Astrocyte (in vitro differentiated cells and primary cell): ENCODE measurements around the gene MTNR1B. TPM values are rescaled to one million over a fixed set of nuclear protein-coding genes. Genes with fewer than 3 reads are reported as not detected.

ENCODE experiments used
- DNase-seq: peaks from one replicate; pipeline ENCODE4 v3.0.0-alpha.2; 2010; ENCODE audit warnings: low read depth
- FAIRE-seq: peaks from 2 replicates; lab custom pipeline; 2011; peaks lifted over from hg19 to GRCh38; lab: Jason Lieb, UNC
- H2AFZ ChIP-seq: 2 replicates; pipeline ENCODE4 v1.6.0; 2012; ENCODE audit warnings: low read depth, low read length, inconsistent platforms
- H3K27ac ChIP-seq: 2 replicates; pipeline ENCODE4 v1.5.1; 2011; ENCODE audit warnings: low read depth, low read length, inconsistent platforms
- H3K27me3 ChIP-seq: 2 replicates; pipeline ENCODE4 v1.6.0; 2011; ENCODE audit warnings: low read length, inconsistent platforms; ENCODE audit not compliant: insufficient read depth
- H3K36me3 ChIP-seq: 2 replicates; pipeline ENCODE4 v1.5.1; 2011; ENCODE audit warnings: low read length, inconsistent platforms; ENCODE audit not compliant: insufficient read depth
- H3K4me1 ChIP-seq: 2 replicates; pipeline ENCODE4 v1.5.1; 2011; ENCODE audit warnings: low read length, inconsistent platforms; ENCODE audit not compliant: insufficient read depth
- H3K4me2 ChIP-seq: 2 replicates; pipeline ENCODE4 v1.6.0; 2012; ENCODE audit warnings: low read length, inconsistent platforms
- H3K4me3 ChIP-seq: 2 replicates; pipeline ENCODE4 v1.5.1; 2011; ENCODE audit warnings: low read depth, mild to moderate bottlenecking, low read length, inconsistent platforms; ENCODE audit not compliant: insufficient read depth
- H3K79me2 ChIP-seq: 2 replicates; pipeline ENCODE4 v1.6.0; 2012; ENCODE audit warnings: mild to moderate bottlenecking, low read length, inconsistent platforms; ENCODE audit not compliant: insufficient read depth
- H3K9ac ChIP-seq: 2 replicates; pipeline ENCODE4 v1.6.0; 2012; ENCODE audit warnings: mild to moderate bottlenecking, low read length, inconsistent platforms
- H3K9me3 ChIP-seq: 2 replicates; pipeline ENCODE4 v1.5.1; 2012; ENCODE audit warnings: low read depth, mild to moderate bottlenecking, low read length, inconsistent platforms; ENCODE audit not compliant: insufficient read depth
- H4K20me1 ChIP-seq: 2 replicates; pipeline ENCODE4 v1.6.0; 2012; ENCODE audit warnings: low read length, inconsistent platforms; ENCODE audit not compliant: insufficient read depth
- H3K27ac Mint-ChIP-seq: one replicate; pipeline ENCODE4 v1.8.0; 2021; ENCODE audit warnings: mild to moderate bottlenecking, mixed read lengths; ENCODE audit not compliant: unreplicated experiment
- H3K27me3 Mint-ChIP-seq: one replicate; pipeline ENCODE4 v1.8.0; 2021; ENCODE audit warnings: low read depth, mixed read lengths; ENCODE audit not compliant: unreplicated experiment
- H3K36me3 Mint-ChIP-seq: one replicate; pipeline ENCODE4 v1.8.0; 2021; ENCODE audit warnings: low read depth, mixed read lengths; ENCODE audit not compliant: unreplicated experiment
- H3K4me1 Mint-ChIP-seq: one replicate; pipeline ENCODE4 v1.8.0; 2021; ENCODE audit warnings: low read depth, mixed read lengths; ENCODE audit not compliant: unreplicated experiment
- H3K4me3 Mint-ChIP-seq: one replicate; pipeline ENCODE4 v1.8.0; 2021; ENCODE audit warnings: mild to moderate bottlenecking, moderate library complexity, mixed read lengths; ENCODE audit not compliant: unreplicated experiment
- H3K9me3 Mint-ChIP-seq: one replicate; pipeline ENCODE4 v1.8.0; 2021; ENCODE audit warnings: mild to moderate bottlenecking, mixed read lengths; ENCODE audit not compliant: unreplicated experiment
- CTCF ChIP-seq: IDR thresholded peaks from 2 replicates; pipeline ENCODE4 v1.5.1; 2011; ENCODE audit warnings: low read depth, mild to moderate bottlenecking, inconsistent platforms, low read length, moderate library complexity; ENCODE audit not compliant: insufficient read depth
- EZH2 ChIP-seq: IDR thresholded peaks from 2 replicates; pipeline ENCODE4 v1.6.1; 2012; ENCODE audit warnings: mild to moderate bottlenecking, low read length, inconsistent platforms; ENCODE audit not compliant: insufficient read depth
- total RNA-seq: library from RNA; stranded (reverse); gene quantifications from 2 replicates; pipeline ENCODE4 v1.2.1, GENCODE V29; 2021

Gene MTNR1B
- total RNA-seq, 1 donor from 2014 or later: not detected

GRCh38 chr11:92969293-92969633 lies 188 bp upstream of the MTNR1B start:
- Histone ChIP-seq H3K4me1 (peaks cover 8% of the 10 kb centered on the region), H4K20me1 (no peaks in the 10 kb centered on the region), H3K36me3 (no peaks in the 10 kb centered on the region), H3K9me3 (no peaks in the 10 kb centered on the region), H3K4me2 (peak overlapping the region; percentile 79), H3K79me2 (no peaks in the 10 kb centered on the region), H3K4me3 (peak overlapping the region; percentile 20), H3K27ac (no peak overlapping the region), H3K9ac (no peak overlapping the region), H3K27me3 (peaks cover 21% of the 10 kb centered on the region), H2AFZ (peak overlapping the region; percentile 41)
- FAIRE-seq: no peak
- H3K4me3 Mint-ChIP-seq: peak overlapping the region; percentile 57
- no peak for DNase-seq
- H3K27me3 Mint-ChIP-seq: peaks cover 39% of the 10 kb centered on the region
- H3K4me1 Mint-ChIP-seq: peaks cover 8% of the 10 kb centered on the region
- H3K9me3 Mint-ChIP-seq: peaks cover 6% of the 10 kb centered on the region
- TF ChIP-seq EZH2: no peak
- H3K36me3 Mint-ChIP-seq: no peaks in the 10 kb centered on the region
- H3K27ac Mint-ChIP-seq: no peak overlapping the region

- H2AFZ ChIP-seq: no peak overlapping the region
- H3K36me3 ChIP-seq: no peaks in the 10 kb centered on the region
- Mint-ChIP-seq H3K36me3 (no peaks in the 10 kb centered on the region), H3K27me3 (peaks cover 39% of the 10 kb centered on the region), H3K9me3 (peaks cover 6% of the 10 kb centered on the region), H3K27ac (no peak overlapping the region), H3K4me3 (no peak overlapping the region), H3K4me1 (peaks cover 6% of the 10 kb centered on the region)
- H3K27ac ChIP-seq: no peak overlapping the region
- TF ChIP-seq EZH2: no peak
- TF ChIP-seq CTCF: no peak
- no peak overlapping the region for H3K4me2 ChIP-seq
- peaks cover 21% of the 10 kb centered on the region for H3K27me3 ChIP-seq
- no peaks in the 10 kb centered on the region for H4K20me1 ChIP-seq
- no peaks in the 10 kb centered on the region for H3K79me2 ChIP-seq
- H3K9me3 ChIP-seq: no peaks in the 10 kb centered on the region
- FAIRE-seq (no peak), DNase-seq (no peak)
- H3K9ac ChIP-seq: no peak overlapping the region
- H3K4me3 ChIP-seq: no peak overlapping the region
- peaks cover 8% of the 10 kb centered on the region for H3K4me1 ChIP-seq
These were observed 2.8 kb downstream of the MTNR1B start for GRCh38 chr11:92972248-92972647.

DNA sequence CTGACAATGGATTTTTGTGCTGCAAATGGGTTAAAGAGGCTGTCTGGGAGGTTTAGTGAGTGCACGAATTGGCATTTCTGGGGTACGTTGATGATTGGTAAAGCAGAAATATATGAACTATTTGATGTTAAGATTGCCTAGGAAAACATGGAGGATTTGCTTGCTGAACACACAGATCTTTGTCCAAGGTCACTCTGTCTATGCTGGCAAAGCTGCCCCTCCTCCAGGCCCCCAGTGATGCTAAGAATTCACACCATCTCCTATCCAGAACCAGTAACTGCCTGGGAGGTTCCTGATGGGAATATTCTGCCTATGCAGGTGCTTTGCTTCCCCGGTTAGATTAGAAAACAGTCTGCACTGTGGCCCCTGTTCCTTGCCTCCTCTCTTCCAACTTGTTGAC lies 5.8 kb downstream of the MTNR1B start:
- Mint-ChIP-seq H3K36me3 (no peaks in the 10 kb centered on the region), H3K9me3 (peaks cover 6% of the 10 kb centered on the region), H3K27me3 (peaks cover 25% of the 10 kb centered on the region), H3K27ac (no peak overlapping the region), H3K4me1 (peaks cover 13% of the 10 kb centered on the region), H3K4me3 (no peak overlapping the region)
- Histone ChIP-seq H3K27ac (no peak overlapping the region), H3K36me3 (no peaks in the 10 kb centered on the region), H3K9ac (no peak overlapping the region), H4K20me1 (no peaks in the 10 kb centered on the region), H3K9me3 (no peaks in the 10 kb centered on the region), H3K4me2 (no peak overlapping the region), H2AFZ (no peak overlapping the region), H3K27me3 (peaks cover under 1% of the 10 kb centered on the region), H3K79me2 (no peaks in the 10 kb centered on the region), H3K4me3 (no peak overlapping the region), H3K4me1 (peaks cover 12% of the 10 kb centered on the region)
- no peak for FAIRE-seq
- no peak for TF ChIP-seq CTCF
- TF ChIP-seq EZH2: no peak
- DNase-seq: no peak
